ENCODE measurements around the gene EID2B. TPM values are rescaled to one million over a fixed set of nuclear protein-coding genes. Genes with fewer than 3 reads are reported as not detected.

EID2B gene
- total and polyA plus RNA-seq, 10 of the 15 experiments (the other 5 are each of a cell fraction or from before 2014, with no cell fraction given), result 2.9 to 10.1 (median 5.0) TPM

DNA sequence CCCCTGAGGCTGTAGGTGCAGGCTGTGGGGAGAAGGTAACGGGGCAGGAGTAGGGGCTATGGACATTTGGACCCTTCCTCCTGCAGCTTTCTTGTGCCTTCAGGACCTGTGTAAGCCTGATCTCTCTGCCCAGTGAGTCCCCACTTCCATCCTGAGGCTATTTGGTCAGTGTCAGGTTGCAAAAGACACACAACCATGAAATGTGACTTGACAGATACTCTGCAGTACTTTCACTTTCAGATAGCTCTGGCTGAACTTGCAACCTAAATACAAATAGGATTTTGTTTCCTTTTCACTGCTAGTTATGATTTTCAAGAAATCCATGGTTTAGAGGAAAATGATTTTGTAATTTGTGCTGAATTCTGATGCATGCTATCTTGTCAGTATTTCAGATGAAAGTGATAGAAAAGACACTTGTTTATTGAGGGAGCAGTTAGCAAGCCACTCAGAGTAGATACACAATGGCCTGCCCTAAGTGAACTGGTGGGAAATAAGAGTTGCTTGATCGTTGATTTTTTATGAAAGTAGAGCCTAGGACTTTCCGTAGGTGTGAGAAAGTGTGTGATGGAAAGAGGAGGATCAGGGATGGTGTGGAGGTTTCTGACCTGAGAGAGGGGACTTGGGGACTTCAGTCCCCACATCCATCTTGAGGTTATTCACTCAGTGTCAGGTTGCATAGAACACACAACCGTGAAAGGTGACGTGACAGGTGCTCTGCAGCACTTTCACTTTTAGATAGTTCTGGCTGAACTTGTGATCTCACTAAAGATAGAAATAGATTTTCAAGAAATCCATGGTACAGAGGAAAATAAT is 25.4 kb upstream of the EID2B start:
- RAD21 ChIA-PET (ENCODE audit: unreplicated experiment), result interaction anchor here (1.0 kb wide), 1 partner anchor 287 kb away, joined by 3 read pairs; no protein-coding TSS in a partner anchor
- Histone ChIP-seq H4K20me1 (ENCODE audit: control insufficient read depth, insufficient read depth) (no peaks in the 10 kb centered on the region), H3K9ac (ENCODE audit: control insufficient read depth, insufficient read depth, low read length) (peak overlapping the region; percentile 32; the same call in 1 of the 2 replicates), H3K36me3 (ENCODE audit: control insufficient read depth in 2 of 2, insufficient read depth in 2 of 2, low read length in 1 of 2) (no peaks in the 10 kb centered on the region), H3K4me1 (ENCODE audit: control insufficient read depth, insufficient read depth, low read length) (peaks cover 30% of the 10 kb centered on the region), H3K27me3 (replicated peaks in 1 of 2; ENCODE audit: control insufficient read depth in 2 of 2, insufficient read depth in 2 of 2, low read length in 1 of 2) (no peaks in the 10 kb centered on the region), H3K27ac (ENCODE audit: control insufficient read depth, insufficient read depth) (peak overlapping the region; percentile 88), H3K79me2 (ENCODE audit: control insufficient read depth, insufficient read depth, low read length) (no peaks in the 10 kb centered on the region), H3K4me3 (peak overlapping the region; percentile 52), H3K9me3 (replicated peaks; ENCODE audit: control insufficient read depth, insufficient read depth, low read length) (no peaks in the 10 kb centered on the region; the same call in 2 of the 3 replicates), H2AFZ (ENCODE audit: control insufficient read depth, low read depth, low read length) (peak overlapping the region; percentile 80), H3K4me2 (ENCODE audit: control insufficient read depth, insufficient read depth) (peak overlapping the region; percentile 90)
- ATAC-seq, result peak; percentile 91
- in situ Hi-C loops (cut with MboI) (no loop called here), intact Hi-C loops (cut with micrococcal nuclease; ENCODE audit: unreplicated experiment) (no loop called here)
- SMC1A ChIA-PET (ENCODE audit: uncharacterized antibody, unreplicated experiment), result interaction anchor here (0.6 to 4.0 kb wide), 6 partner anchors 114 to 1618 kb away, joined by 3 to 20 read pairs (median 4); no protein-coding TSS in a partner anchor
- DNase-seq (ENCODE audit: low read depth, low spot score), result peak; percentile 41
- BruUV-seq (replicated peaks), result no TSS peak
- peak; percentile 79 for FAIRE-seq
- 14% methylated on average over 5 of the region's 5 CpGs for WGBS (ENCODE audit: insufficient coverage, insufficient replicate concordance, low lambda C conversion rate, missing lambda C conversion rate)
- CTCF ChIA-PET, result interaction anchor here (0.9 to 1.3 kb wide), 3 partner anchors 19 to 115 kb away, joined by 3 read pairs; no protein-coding TSS in a partner anchor
- POLR2A ChIA-PET, result interaction anchor here (1.0 kb wide), 1 partner anchor 143 kb away, joined by 4 read pairs; no protein-coding TSS in a partner anchor
- TF ChIP-seq ZBED1 (IDR thresholded peaks at IDR 0.05; ENCODE audit: borderline replicate concordance), result no peak
- no peak for TF ChIP-seq HDAC2 (IDR thresholded peaks at IDR 0.05)
- TF ChIP-seq, protein P1, sequence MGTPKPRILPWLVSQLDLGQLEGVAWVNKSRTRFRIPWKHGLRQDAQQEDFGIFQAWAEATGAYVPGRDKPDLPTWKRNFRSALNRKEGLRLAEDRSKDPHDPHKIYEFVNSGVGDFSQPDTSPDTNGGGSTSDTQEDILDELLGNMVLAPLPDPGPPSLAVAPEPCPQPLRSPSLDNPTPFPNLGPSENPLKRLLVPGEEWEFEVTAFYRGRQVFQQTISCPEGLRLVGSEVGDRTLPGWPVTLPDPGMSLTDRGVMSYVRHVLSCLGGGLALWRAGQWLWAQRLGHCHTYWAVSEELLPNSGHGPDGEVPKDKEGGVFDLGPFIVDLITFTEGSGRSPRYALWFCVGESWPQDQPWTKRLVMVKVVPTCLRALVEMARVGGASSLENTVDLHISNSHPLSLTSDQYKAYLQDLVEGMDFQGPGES (IDR thresholded peaks at IDR 0.05), result no peak
- TF ChIP-seq ZNF207 (IDR thresholded peaks at IDR 0.05; ENCODE audit: borderline replicate concordance), result no peak
- TF ChIP-seq RBBP5 (conservative IDR thresholded peaks at IDR 0.05), result no peak
- TF ChIP-seq JUND (IDR thresholded peaks at IDR 0.05; ENCODE audit: low read depth, low read length), result no peak
- peak; percentile 60 for TF ChIP-seq CREB1 (IDR thresholded peaks at IDR 0.05; ENCODE audit: low read depth)
- TF ChIP-seq, protein P2, sequence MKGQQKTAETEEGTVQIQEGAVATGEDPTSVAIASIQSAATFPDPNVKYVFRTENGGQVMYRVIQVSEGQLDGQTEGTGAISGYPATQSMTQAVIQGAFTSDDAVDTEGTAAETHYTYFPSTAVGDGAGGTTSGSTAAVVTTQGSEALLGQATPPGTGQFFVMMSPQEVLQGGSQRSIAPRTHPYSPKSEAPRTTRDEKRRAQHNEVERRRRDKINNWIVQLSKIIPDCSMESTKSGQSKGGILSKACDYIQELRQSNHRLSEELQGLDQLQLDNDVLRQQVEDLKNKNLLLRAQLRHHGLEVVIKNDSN (IDR thresholded peaks at IDR 0.05; ENCODE audit: borderline replicate concordance, extremely low read length, insufficient read depth, low read depth, low read length), result no peak
- peak in 1 of 2 experiments; percentile 6; a peak in 1 of 4 replicates for TF ChIP-seq BHLHE40 (IDR thresholded peaks at IDR 0.05; ENCODE audit: borderline replicate concordance in 1 of 2, low read depth in 2 of 2, low read length in 1 of 2)
- TF ChIP-seq ZNF384 (IDR thresholded peaks at IDR 0.05; ENCODE audit: borderline replicate concordance, low read depth, low read length), result no peak
- TF ChIP-seq BCL11A (IDR thresholded peaks at IDR 0.05; ENCODE audit: low read depth, low read length), result no peak
- 0 out of 2 replicates have a peak, but pooled peaks have one; percentile 32 for TF ChIP-seq CBFB (IDR thresholded peaks at IDR 0.05; ENCODE audit: low read depth)
- TF ChIP-seq, protein P3, sequence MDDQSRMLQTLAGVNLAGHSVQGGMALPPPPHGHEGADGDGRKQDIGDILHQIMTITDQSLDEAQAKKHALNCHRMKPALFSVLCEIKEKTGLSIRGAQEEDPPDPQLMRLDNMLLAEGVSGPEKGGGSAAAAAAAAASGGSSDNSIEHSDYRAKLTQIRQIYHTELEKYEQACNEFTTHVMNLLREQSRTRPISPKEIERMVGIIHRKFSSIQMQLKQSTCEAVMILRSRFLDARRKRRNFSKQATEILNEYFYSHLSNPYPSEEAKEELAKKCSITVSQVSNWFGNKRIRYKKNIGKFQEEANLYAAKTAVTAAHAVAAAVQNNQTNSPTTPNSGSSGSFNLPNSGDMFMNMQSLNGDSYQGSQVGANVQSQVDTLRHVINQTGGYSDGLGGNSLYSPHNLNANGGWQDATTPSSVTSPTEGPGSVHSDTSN (IDR thresholded peaks at IDR 0.05; ENCODE audit: insufficient replicate concordance, low read depth, low read length), result peak; percentile 32
- TF ChIP-seq EZH2 (IDR thresholded peaks at IDR 0.05; ENCODE audit: borderline replicate concordance, control insufficient read depth, low read depth, low read length), result no peak
- TF ChIP-seq RUNX3 (IDR thresholded peaks at IDR 0.05; ENCODE audit: low read length), result peak; percentile 47; the same call in 1 of the 2 replicates
- TF ChIP-seq, protein P4, sequence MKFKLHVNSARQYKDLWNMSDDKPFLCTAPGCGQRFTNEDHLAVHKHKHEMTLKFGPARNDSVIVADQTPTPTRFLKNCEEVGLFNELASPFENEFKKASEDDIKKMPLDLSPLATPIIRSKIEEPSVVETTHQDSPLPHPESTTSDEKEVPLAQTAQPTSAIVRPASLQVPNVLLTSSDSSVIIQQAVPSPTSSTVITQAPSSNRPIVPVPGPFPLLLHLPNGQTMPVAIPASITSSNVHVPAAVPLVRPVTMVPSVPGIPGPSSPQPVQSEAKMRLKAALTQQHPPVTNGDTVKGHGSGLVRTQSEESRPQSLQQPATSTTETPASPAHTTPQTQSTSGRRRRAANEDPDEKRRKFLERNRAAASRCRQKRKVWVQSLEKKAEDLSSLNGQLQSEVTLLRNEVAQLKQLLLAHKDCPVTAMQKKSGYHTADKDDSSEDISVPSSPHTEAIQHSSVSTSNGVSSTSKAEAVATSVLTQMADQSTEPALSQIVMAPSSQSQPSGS (IDR thresholded peaks at IDR 0.05; ENCODE audit: low read length), result peak; percentile 69; the same call in 1 of the 2 replicates
- TF ChIP-seq TCF3 (IDR thresholded peaks at IDR 0.05; ENCODE audit: borderline replicate concordance, insufficient read depth, low read depth, low read length), result 0 out of 2 replicates have a peak, but pooled peaks have one; percentile 23
- TF ChIP-seq CREM (IDR thresholded peaks at IDR 0.05; ENCODE audit: low read depth), result peak; percentile 55; the same call in 1 of the 2 replicates
